Measurements from ENCODE around the gene LAMB4.

DNA sequence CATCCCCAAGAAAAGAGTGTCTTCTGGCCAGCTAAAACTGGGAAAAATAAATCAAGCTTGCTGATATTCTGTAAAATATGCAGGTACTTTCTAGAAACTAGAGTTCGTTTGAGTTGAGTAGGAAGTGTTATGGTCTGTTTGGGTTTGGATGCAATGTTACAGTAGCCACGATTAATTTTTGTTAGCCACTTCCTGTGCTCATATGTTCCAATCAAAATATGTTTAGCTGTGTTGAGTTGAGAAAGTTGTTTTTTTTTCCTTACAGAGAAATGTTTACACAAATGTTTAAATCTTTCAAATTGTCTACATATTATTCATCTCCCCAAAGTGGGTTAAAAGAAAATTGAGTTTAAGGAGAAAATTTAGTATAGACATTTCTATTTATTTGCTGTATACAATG lies 115.9 kb downstream of the LAMB4 start:
- TF ChIP-seq CTCF (IDR thresholded peaks at IDR 0.05; ENCODE audit: control extremely low read depth in 1 of 3, insufficient read depth in 1 of 3, low read depth in 1 of 3, low read length in 3 of 3) (no peak), POLR2A (IDR thresholded peaks at IDR 0.05; ENCODE audit: control extremely low read depth in 1 of 2, low read depth in 2 of 2, low read length in 2 of 2) (no peak), BCL11A (IDR thresholded peaks at IDR 0.05; ENCODE audit: low read depth in 2 of 2, low read length in 2 of 2) (no peak), ASH2L (IDR thresholded peaks at IDR 0.05; ENCODE audit: low read length) (no peak), SUZ12 (IDR thresholded peaks at IDR 0.05; ENCODE audit: low read length) (no peak), EZH2 (IDR thresholded peaks at IDR 0.05; ENCODE audit: low read depth, low read length, severe bottlenecking) (no peak), SAP30 (IDR thresholded peaks at IDR 0.05; ENCODE audit: insufficient read depth, insufficient replicate concordance, low read length) (no peak), JUN (IDR thresholded peaks at IDR 0.05; ENCODE audit: low read depth, low read length) (no peak), GABPA (IDR thresholded peaks at IDR 0.05; ENCODE audit: borderline replicate concordance, insufficient read depth, low read length) (no peak), RNF2 (IDR thresholded peaks at IDR 0.05; ENCODE audit: borderline replicate concordance, low read depth, low read length, missing control alignments, poor library complexity, severe bottlenecking) (no peak), EGR1 (IDR thresholded peaks at IDR 0.05; ENCODE audit: borderline replicate concordance, low read depth, low read length) (no peak)
- TF ChIP-seq, protein P1, sequence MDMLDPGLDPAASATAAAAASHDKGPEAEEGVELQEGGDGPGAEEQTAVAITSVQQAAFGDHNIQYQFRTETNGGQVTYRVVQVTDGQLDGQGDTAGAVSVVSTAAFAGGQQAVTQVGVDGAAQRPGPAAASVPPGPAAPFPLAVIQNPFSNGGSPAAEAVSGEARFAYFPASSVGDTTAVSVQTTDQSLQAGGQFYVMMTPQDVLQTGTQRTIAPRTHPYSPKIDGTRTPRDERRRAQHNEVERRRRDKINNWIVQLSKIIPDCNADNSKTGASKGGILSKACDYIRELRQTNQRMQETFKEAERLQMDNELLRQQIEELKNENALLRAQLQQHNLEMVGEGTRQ (IDR thresholded peaks at IDR 0.05; ENCODE audit: low read length), result no peak

All from H1 (cell line).